Stimulated activated CD4-positive, alpha-beta T cell treated with anti-CD3 and anti-CD28 coated beads, TNF-alpha, amount 100 ng/mL, for 1 hour (primary cell): ENCODE results near the gene TEX13B.

Source experiments
- DNase-seq, 3 donors: peaks; one replicate each; pipeline ENCODE4 v3.0.0-alpha.2; 2020; ENCODE audit warnings: low read depth in 3 of 3, low spot score in 1 of 3

TEX13B gene

DNA sequence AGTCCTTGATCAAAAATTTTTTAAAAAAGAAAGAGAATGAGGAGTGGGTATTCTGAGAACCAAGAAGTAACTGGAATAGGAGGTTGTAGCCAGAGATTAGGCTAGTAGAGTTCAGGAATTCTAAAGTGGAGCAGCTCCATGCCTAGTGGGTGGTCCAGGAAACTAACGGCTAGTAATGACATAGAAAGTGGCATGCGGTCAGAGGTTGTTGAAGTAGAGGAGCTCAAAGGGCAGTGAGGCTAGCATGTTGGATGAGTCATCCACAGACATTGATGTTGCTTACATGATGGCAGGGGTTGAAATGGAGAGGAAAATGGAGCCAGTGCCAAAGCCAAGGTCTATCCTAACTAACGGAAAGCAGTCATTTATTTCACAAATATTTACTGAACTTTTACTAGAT is 42.1 kb downstream of the TEX13B start:
- no peak for DNase-seq

DNA sequence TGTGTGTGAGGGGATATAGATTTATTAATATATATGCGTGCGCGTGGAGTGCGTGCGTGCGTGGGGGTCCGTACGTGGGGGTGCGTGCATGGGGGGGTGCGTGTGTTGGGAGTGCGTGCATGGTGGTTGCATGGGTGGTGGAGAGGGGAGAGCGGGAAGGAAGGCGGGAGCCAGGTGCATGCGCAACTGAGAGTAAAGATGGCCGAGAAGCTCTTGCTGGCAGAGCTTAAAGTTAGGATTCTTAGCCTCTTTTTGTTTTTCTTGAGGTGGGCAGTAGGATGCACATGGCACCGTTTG is 45.8 kb downstream of the TEX13B start:
- DNase-seq: no peak

DNA sequence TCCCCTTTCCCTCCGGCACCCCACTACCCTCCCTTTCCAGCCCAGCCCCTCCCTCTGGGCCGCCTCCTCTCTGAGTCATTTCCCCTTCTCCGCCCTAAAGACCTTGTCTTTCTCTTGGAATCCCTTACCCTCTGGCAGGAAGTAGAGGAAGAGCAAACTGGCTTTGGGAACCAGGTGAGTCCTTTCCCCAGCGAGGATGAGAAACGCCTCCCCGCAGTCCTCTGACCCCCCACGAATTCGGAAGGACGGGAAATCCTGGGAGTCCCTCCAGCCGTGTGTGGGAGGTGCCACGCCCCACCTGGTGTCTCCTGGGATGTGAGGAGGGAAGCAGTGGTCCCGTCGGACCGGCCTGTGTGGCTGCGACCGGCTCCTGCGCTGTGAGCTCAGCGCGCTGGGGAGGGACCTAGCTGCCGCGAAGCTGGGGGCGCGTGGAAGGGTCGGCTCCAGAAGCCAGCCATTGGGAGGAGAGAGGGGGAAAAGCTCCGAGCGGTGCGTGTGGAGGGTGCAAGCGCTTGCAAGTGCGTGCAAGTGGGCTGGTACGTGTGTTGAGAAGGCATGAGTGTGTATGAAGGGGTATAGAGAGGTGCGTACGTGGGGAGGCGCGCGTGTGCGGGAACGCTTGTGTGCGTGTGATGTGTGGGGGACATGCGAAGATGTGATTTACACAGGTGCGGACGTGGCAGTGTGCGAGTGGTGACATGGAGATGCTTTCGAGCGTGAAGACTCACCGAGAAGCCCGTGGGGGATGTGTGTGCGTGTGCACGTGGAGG is 46.3 kb downstream of the TEX13B start:
- no peak for DNase-seq

DNA sequence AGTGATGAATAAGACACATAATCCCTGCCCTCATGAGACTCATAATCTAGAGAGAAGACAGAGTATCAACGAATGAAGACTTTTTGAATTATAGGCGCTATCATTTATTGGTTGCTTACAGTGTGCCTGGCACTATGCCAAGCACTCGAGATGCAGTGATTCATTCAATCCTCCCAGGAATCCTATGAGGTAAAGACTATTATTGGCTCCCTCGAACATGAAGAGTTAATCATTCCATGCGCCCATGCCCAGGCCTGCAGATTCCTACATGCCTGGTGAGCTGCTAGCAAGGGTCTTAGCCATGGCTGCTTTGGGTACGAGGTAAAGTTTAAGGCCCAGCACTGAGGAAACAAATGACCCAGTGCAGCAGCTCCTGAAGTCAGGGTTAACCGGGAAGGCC is 47.0 kb downstream of the TEX13B start:
- no peak for DNase-seq

DNA sequence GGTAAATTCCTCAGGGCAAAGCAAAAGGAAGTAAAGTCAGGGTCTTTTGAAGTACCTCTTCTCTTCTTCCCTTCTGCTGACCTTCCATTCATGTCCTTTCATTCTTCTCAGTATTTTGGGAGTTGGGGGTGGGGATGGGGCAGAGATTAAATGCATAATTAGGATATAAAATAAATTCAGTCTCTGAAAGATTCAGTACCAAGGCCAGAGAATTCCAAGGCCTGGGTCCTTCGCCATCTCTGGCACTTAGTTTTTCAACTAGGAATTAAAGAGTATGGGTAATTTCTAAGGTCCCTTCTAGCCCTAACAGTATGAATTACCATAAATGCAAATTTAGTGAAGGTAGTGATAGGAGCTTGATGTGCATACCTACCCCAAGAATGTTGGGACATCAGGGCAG is 47.9 kb downstream of the TEX13B start:
- DNase-seq: no peak
